ENCODE results near the gene COX8A. TPM values are rescaled to one million over a fixed set of nuclear protein-coding genes. Genes with fewer than 3 reads are reported as not detected.
"Not testable (repeated sequence)": the region's sequence is repeated elsewhere in the genome, so short reads cannot be mapped to it uniquely, and the experiment has no call there.

The COX8A gene
- total RNA-seq, 1 donor from 2014 or later, result 481 TPM

GRCh38 chr11:63941901-63942300 is 32.5 kb upstream of the COX8A start:
- no peak overlapping the region for H3K4me3 ChIP-seq (ENCODE audit: low read length in 3 of 3)
- no peaks in the 10 kb centered on the region for H3K9me3 ChIP-seq (ENCODE audit: control insufficient read depth in 3 of 3, low read length in 3 of 3)
- H3K36me3 ChIP-seq (ENCODE audit: control insufficient read depth in 3 of 3, insufficient read depth in 3 of 3, low read length in 3 of 3), result peaks cover 2 to 8% (median 6%) of the 10 kb centered on the region in 3 donors
- no peaks in the 10 kb centered on the region for H3K27me3 ChIP-seq (ENCODE audit: control insufficient read depth in 3 of 3, insufficient read depth in 3 of 3, low read length in 3 of 3)
- no peak overlapping the region for H3K9ac ChIP-seq (ENCODE audit: low read depth in 1 of 3, low read length in 3 of 3)
- peaks cover 34 to 52% (median 49%) of the 10 kb centered on the region in 3 donors for H3K4me1 ChIP-seq (ENCODE audit: control insufficient read depth in 3 of 3, insufficient read depth in 3 of 3, low read length in 3 of 3)
- no peak overlapping the region for H3K27ac ChIP-seq (ENCODE audit: low read depth, low read length)

GRCh38 chr11:63942803-63943202 is 31.6 kb upstream of the COX8A start:
- H3K36me3 ChIP-seq (ENCODE audit: control insufficient read depth in 3 of 3, insufficient read depth in 3 of 3, low read length in 3 of 3), result peaks cover 2 to 9% (median 7%) of the 10 kb centered on the region in 3 donors
- no peak overlapping the region for H3K27ac ChIP-seq (ENCODE audit: low read depth, low read length)
- no peak overlapping the region for H3K4me3 ChIP-seq (ENCODE audit: low read length in 3 of 3)
- peak overlapping the region in 1 of 3 donors; percentile 69 for H3K9ac ChIP-seq (ENCODE audit: low read depth in 1 of 3, low read length in 3 of 3)
- no peaks in the 10 kb centered on the region for H3K27me3 ChIP-seq (ENCODE audit: control insufficient read depth in 3 of 3, insufficient read depth in 3 of 3, low read length in 3 of 3)
- peaks cover 34 to 52% (median 49%) of the 10 kb centered on the region in 3 donors for H3K4me1 ChIP-seq (ENCODE audit: control insufficient read depth in 3 of 3, insufficient read depth in 3 of 3, low read length in 3 of 3)
- no peaks in the 10 kb centered on the region for H3K9me3 ChIP-seq (ENCODE audit: control insufficient read depth in 3 of 3, low read length in 3 of 3)

GRCh38 chr11:63944987-63945386 is 29.4 kb upstream of the COX8A start:
- Histone ChIP-seq H3K9ac (ENCODE audit: low read depth in 1 of 3, low read length in 3 of 3) (peak overlapping the region; percentile 39 to 83 (median 60)), H3K9me3 (ENCODE audit: control insufficient read depth in 3 of 3, low read length in 3 of 3) (no peaks in the 10 kb centered on the region), H3K27ac (ENCODE audit: low read depth, low read length) (peak overlapping the region; percentile 87), H3K4me1 (ENCODE audit: control insufficient read depth in 3 of 3, insufficient read depth in 3 of 3, low read length in 3 of 3) (peaks cover 24 to 41% (median 36%) of the 10 kb centered on the region in 3 donors), H3K27me3 (ENCODE audit: control insufficient read depth in 3 of 3, insufficient read depth in 3 of 3, low read length in 3 of 3) (no peaks in the 10 kb centered on the region), H3K36me3 (ENCODE audit: control insufficient read depth in 3 of 3, insufficient read depth in 3 of 3, low read length in 3 of 3) (peaks cover 2 to 9% (median 7%) of the 10 kb centered on the region in 3 donors), H3K4me3 (ENCODE audit: low read length in 3 of 3) (peak overlapping the region; percentile 51 to 67 (median 66))

GRCh38 chr11:63945477-63946163 is 28.8 kb upstream of the COX8A start:
- peaks cover 2 to 9% (median 7%) of the 10 kb centered on the region in 3 donors for H3K36me3 ChIP-seq (ENCODE audit: control insufficient read depth in 3 of 3, insufficient read depth in 3 of 3, low read length in 3 of 3)
- peak overlapping the region; percentile 39 to 83 (median 60) for H3K9ac ChIP-seq (ENCODE audit: low read depth in 1 of 3, low read length in 3 of 3)
- peak overlapping the region; percentile 87 for H3K27ac ChIP-seq (ENCODE audit: low read depth, low read length)
- peak overlapping the region; percentile 51 to 67 (median 66) for H3K4me3 ChIP-seq (ENCODE audit: low read length in 3 of 3)
- peaks cover 21 to 36% (median 30%) of the 10 kb centered on the region in 3 donors for H3K4me1 ChIP-seq (ENCODE audit: control insufficient read depth in 3 of 3, insufficient read depth in 3 of 3, low read length in 3 of 3)
- no peaks in the 10 kb centered on the region for H3K27me3 ChIP-seq (ENCODE audit: control insufficient read depth in 3 of 3, insufficient read depth in 3 of 3, low read length in 3 of 3)
- no peaks in the 10 kb centered on the region for H3K9me3 ChIP-seq (ENCODE audit: control insufficient read depth in 3 of 3, low read length in 3 of 3)

- Histone ChIP-seq H3K9ac (ENCODE audit: low read depth in 1 of 3, low read length in 3 of 3) (no peak overlapping the region), H3K4me3 (ENCODE audit: low read length in 3 of 3) (no peak overlapping the region), H3K36me3 (ENCODE audit: control insufficient read depth in 3 of 3, insufficient read depth in 3 of 3, low read length in 3 of 3) (peaks cover 39 to 46% (median 43%) of the 10 kb centered on the region in 3 donors), H3K4me1 (ENCODE audit: control insufficient read depth in 3 of 3, insufficient read depth in 3 of 3, low read length in 3 of 3) (no peaks in the 10 kb centered on the region), H3K27me3 (ENCODE audit: control insufficient read depth in 3 of 3, insufficient read depth in 3 of 3, low read length in 3 of 3) (no peaks in the 10 kb centered on the region), H3K27ac (ENCODE audit: low read depth, low read length) (no peak overlapping the region), H3K9me3 (ENCODE audit: control insufficient read depth in 3 of 3, low read length in 3 of 3) (no peaks in the 10 kb centered on the region)
Observed at GRCh38 chr11:63951779-63952536, 22.5 kb upstream of the COX8A start.

GRCh38 chr11:63952570-63952969 is 21.9 kb upstream of the COX8A start:
- H3K4me1 ChIP-seq (ENCODE audit: control insufficient read depth in 3 of 3, insufficient read depth in 3 of 3, low read length in 3 of 3), result no peaks in the 10 kb centered on the region
- H3K36me3 ChIP-seq (ENCODE audit: control insufficient read depth in 3 of 3, insufficient read depth in 3 of 3, low read length in 3 of 3), result peaks cover 39 to 45% (median 43%) of the 10 kb centered on the region in 3 donors
- H3K9ac ChIP-seq (ENCODE audit: low read depth in 1 of 3, low read length in 3 of 3), result no peak overlapping the region
- no peak overlapping the region for H3K4me3 ChIP-seq (ENCODE audit: low read length in 3 of 3)
- H3K9me3 ChIP-seq (ENCODE audit: control insufficient read depth in 3 of 3, low read length in 3 of 3), result no peaks in the 10 kb centered on the region
- H3K27ac ChIP-seq (ENCODE audit: low read depth, low read length), result no peak overlapping the region
- H3K27me3 ChIP-seq (ENCODE audit: control insufficient read depth in 3 of 3, insufficient read depth in 3 of 3, low read length in 3 of 3), result no peaks in the 10 kb centered on the region

- H3K27me3 ChIP-seq (ENCODE audit: control insufficient read depth in 3 of 3, insufficient read depth in 3 of 3, low read length in 3 of 3), result no peaks in the 10 kb centered on the region
- peaks cover 0 to 2% (median 0%) of the 10 kb centered on the region in 3 donors for H3K4me1 ChIP-seq (ENCODE audit: control insufficient read depth in 3 of 3, insufficient read depth in 3 of 3, low read length in 3 of 3)
- H3K27ac ChIP-seq (ENCODE audit: low read depth, low read length), result no peak overlapping the region
- no peak overlapping the region for H3K9ac ChIP-seq (ENCODE audit: low read depth in 1 of 3, low read length in 3 of 3)
- no peaks in the 10 kb centered on the region for H3K9me3 ChIP-seq (ENCODE audit: control insufficient read depth in 3 of 3, low read length in 3 of 3)
- no peak overlapping the region for H3K4me3 ChIP-seq (ENCODE audit: low read length in 3 of 3)
- peaks cover 29 to 35% (median 34%) of the 10 kb centered on the region in 3 donors for H3K36me3 ChIP-seq (ENCODE audit: control insufficient read depth in 3 of 3, insufficient read depth in 3 of 3, low read length in 3 of 3)
Observed at GRCh38 chr11:63958008-63958407, 16.4 kb upstream of the COX8A start.

- Histone ChIP-seq H3K36me3 (ENCODE audit: control insufficient read depth in 3 of 3, insufficient read depth in 3 of 3, low read length in 3 of 3) (no peaks in the 10 kb centered on the region), H3K9ac (ENCODE audit: low read depth in 1 of 3, low read length in 3 of 3) (no peak overlapping the region), H3K27ac (ENCODE audit: low read depth, low read length) (no peak overlapping the region), H3K27me3 (ENCODE audit: control insufficient read depth in 3 of 3, insufficient read depth in 3 of 3, low read length in 3 of 3) (no peaks in the 10 kb centered on the region), H3K9me3 (ENCODE audit: control insufficient read depth in 3 of 3, low read length in 3 of 3) (no peaks in the 10 kb centered on the region), H3K4me3 (ENCODE audit: low read length in 3 of 3) (no peak overlapping the region), H3K4me1 (ENCODE audit: control insufficient read depth in 3 of 3, insufficient read depth in 3 of 3, low read length in 3 of 3) (peaks cover 0 to 2% (median 0%) of the 10 kb centered on the region in 3 donors)
Observed at GRCh38 chr11:63961608-63962412, 12.6 kb upstream of the COX8A start.

GRCh38 chr11:63963895-63964294 is 10.5 kb upstream of the COX8A start:
- H3K9ac ChIP-seq (ENCODE audit: low read depth in 1 of 3, low read length in 3 of 3); H3K27ac ChIP-seq (ENCODE audit: low read depth, low read length); H3K9me3 ChIP-seq (ENCODE audit: control insufficient read depth in 3 of 3, low read length in 3 of 3); H3K4me1 ChIP-seq (ENCODE audit: control insufficient read depth in 3 of 3, insufficient read depth in 3 of 3, low read length in 3 of 3); H3K36me3 ChIP-seq (ENCODE audit: control insufficient read depth in 3 of 3, insufficient read depth in 3 of 3, low read length in 3 of 3); H3K4me3 ChIP-seq (ENCODE audit: low read length in 3 of 3); H3K27me3 ChIP-seq (ENCODE audit: control insufficient read depth in 3 of 3, insufficient read depth in 3 of 3, low read length in 3 of 3): not testable (repeated sequence)

Data from skeletal muscle tissue (tissue), 4 donors.